ENCODE data around the gene GATAD1.
"Not testable (repeated sequence)": the region's sequence is repeated elsewhere in the genome, so short reads cannot be mapped to it uniquely, and the experiment has no call there.

GATAD1 gene

DNA sequence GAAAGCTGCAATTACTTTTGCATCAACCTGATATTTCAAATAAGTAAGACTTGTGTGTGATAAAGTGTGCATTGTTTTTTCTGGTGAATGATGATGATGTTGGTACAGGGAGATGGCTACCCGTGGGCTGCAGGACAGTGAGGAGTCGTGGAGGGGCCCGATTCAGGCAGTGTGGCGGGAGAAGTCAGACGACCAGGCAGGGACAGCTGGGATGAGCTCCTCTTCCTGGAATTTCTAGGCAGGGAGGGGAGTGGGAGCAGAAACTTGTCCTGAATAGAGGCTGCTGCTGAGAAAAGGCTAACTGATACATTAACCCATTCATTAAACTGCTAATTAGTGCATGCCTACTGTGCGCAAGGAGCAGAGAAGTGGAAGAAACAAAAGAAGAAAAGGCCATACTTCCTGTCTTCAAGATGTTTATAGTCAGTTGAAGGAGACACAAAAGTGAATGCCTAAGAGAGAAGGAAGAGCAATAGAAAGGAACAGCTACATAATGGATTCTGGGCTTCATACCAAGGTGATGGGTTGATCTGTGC is 9.3 kb upstream of the GATAD1 start:
- DNase-seq, result no peak

- DNase-seq, result not testable (repeated sequence)
These were observed 4.6 kb upstream of the GATAD1 start for GRCh38 chr7:92442720-92443119.

DNA sequence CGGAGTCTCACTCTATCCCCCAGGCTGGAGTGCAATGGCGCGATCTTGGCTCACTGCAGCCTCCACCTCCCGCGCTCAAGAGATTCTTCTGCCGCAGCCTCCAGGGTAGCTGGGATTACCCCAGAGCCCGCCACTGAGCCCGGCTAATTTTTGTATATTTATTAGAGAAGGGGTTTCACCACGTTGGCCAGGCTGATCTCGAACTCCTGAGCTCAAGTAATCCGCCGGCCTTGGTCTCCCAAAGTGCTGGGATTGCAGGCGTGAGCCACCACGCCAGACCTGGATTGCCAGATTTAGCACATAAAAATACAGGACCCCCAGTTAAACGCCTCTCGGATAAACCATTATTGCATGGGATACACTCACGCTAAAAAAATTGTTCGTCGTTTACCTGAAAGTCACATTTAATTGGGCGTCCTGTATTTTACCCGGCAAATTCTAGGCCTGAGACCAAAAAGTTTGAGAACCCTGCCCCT is 375 bp upstream of the GATAD1 start:
- no peak for DNase-seq

GRCh38 chr7:92448205-92448747 is 994 bp downstream of the GATAD1 start:
- DNase-seq, result peak; percentile 57

GRCh38 chr7:92451645-92452044 is 4.4 kb downstream of the GATAD1 start:
- DNase-seq, result no peak

- DNase-seq, result no peak
These were observed 9.0 kb downstream of the GATAD1 start for GRCh38 chr7:92456236-92456635.

GRCh38 chr7:92460109-92460508 is 12.8 kb downstream of the GATAD1 start:
- no peak for DNase-seq

DNA sequence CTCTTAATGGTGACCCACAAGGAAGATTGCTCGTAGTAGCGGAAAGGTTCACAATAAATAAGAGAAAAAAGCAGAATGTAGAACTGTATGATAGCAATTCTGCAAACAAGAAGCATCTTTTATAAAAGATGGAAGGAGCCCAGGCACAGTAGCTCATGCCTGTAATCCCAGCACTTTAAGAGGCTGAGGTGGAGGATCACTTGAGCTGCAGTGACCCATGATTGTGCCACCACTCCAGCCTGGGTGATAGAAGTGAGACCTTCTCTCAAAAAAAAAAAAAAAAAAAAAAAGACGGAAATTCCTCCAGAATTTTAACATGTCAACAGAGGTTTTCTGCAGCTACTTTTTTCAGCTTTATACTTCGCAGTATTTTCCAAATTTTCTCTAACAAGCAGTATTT is 13.2 kb downstream of the GATAD1 start:
- no peak for DNase-seq

DNA sequence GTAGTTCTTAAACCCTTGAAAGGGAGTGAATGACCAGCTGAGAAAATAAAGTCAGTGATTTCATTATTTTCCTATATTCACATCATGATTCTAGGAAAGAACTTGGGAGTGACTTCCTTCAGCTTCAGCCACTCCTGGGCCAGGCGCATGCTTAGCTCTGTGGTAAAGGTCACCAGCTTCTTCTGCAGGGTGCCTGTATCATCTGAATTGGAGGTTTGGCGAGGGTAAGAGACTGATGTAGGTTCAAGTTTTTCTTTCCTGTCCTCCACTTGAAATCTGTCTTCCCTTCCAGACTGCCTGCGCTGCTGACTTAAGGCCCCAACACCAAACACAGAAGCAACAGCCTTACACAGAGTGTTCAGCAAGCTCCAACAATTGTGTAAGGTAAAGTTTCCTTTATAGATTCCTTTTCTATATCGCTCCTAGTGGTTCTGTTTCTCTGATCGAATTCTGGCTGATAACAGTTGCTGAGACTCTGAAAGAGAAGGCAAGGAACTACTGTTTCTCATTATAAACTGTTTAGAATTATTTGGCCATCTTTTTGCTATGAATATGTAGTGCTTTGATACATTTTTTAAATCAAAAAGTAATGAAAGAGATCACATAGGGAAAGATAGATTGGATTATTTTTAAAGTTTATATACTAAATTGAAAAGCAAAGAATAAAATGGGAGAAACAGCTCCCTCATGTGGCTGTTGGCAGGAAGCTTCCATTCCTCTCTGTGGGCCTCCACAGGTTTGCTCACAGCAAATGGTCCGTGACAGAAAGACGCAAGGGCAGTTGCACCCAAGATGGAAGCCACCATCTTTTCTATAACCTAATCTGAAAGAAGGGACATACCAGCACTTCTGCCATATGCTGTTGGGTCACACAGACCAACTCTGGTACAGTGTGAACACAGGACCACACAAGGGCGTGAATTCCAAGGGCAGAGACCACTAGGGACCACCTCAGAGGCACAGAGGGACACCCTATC is 14.0 kb downstream of the GATAD1 start:
- DNase-seq, result no peak

DNA sequence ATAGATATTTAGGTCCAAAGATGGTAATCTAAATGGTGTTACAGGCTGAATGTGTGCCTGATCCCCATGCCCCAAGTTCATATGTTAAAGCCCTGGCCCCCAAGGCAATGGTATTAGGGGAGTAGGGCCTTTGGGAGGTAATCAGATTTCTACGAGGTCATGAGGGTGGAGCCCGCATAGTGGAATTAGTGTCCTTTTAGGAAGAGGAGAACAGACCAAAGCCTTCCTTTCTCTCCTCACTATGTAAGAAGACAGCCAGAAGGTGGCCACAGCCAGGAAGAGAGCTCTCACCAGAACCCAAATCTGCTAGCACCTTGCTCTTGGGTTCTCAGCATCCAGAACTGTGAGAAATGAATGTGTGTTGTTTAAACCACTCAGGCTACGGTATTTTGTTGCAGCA is 15.3 kb downstream of the GATAD1 start:
- DNase-seq, result no peak

- DNase-seq, result no peak
These were observed 17.2 kb downstream of the GATAD1 start for GRCh38 chr7:92464515-92464914.

- DNase-seq, result no peak
These were observed 19.4 kb downstream of the GATAD1 start for GRCh38 chr7:92466682-92467081.

- DNase-seq, result not testable (repeated sequence)
These were observed 21.3 kb downstream of the GATAD1 start for GRCh38 chr7:92468589-92468988.

- DNase-seq, result not testable (repeated sequence)
These were observed 26.7 kb downstream of the GATAD1 start for GRCh38 chr7:92473989-92474388.

- DNase-seq, result not testable (repeated sequence)
These were observed 28.0 kb downstream of the GATAD1 start for GRCh38 chr7:92475261-92475770.

DNA sequence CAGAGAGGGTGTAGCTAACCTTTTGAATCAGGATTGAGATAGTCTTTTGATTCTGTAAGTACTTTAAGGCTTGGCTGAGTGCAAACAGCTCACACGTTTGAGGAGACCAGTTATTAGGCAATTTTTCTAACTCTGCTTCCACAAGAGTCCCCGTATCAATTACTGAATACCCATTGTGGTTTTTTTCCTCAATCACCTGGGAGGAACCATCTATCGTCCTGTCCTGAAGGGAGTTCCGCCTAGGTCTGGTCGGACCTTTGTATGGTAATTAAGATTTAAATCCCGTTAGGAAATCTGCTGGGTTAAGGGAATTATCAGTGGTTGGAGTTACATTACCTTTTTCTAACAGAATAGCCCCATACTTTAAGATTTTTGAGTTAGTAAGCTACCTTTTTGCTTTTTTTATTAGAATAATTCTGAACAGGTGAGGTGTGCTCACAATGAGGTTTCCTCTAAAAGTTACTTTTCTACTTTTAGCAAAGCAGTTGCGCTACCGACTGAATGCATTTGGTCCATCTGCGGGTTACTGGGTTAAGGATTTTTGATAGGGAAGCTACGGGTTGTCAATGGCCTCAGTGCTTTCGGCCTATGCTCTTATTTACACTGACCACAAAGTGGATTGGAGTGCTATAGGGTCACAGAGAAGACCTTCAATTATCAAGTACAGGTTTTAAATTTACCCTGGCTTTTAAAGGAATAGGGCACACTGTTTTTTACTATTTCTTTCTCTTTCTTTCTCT is 28.7 kb downstream of the GATAD1 start:
- not testable (repeated sequence) for DNase-seq

- not testable (repeated sequence) for DNase-seq
These were observed 30.4 kb downstream of the GATAD1 start, which contains the start of gene ERVW-1 for GRCh38 chr7:92477681-92478080. Gene ERVW-1, minus strand, starts transcription at chr7:92477946. Its CDS starts 7,565 bp downstream, at chr7:92470381.

- DNase-seq, result no peak
These were observed 30.8 kb downstream of the GATAD1 start for GRCh38 chr7:92478095-92478494.

DNA sequence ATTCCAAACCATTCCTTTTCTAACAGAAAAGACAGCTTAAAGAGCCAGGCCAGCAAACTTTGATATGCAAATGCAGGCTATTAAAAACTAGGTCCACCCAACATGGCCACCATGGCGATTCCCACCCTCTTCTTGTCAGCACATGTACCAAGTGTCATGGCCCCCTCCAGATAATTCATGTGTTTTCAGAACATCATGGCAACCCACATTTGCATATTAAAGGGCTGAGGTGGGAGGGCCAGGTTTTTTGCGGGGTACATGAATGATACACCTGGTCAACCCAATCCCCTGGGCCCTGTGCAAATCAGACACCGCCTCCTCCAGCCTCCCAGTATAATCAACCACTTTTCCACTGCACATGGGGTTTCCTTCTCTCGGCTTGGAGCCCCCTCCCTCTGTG is 31.4 kb downstream of the GATAD1 start:
- DNase-seq, result no peak

GRCh38 chr7:92479146-92479545 is 31.9 kb downstream of the GATAD1 start:
- DNase-seq, result not testable (repeated sequence)

DNA sequence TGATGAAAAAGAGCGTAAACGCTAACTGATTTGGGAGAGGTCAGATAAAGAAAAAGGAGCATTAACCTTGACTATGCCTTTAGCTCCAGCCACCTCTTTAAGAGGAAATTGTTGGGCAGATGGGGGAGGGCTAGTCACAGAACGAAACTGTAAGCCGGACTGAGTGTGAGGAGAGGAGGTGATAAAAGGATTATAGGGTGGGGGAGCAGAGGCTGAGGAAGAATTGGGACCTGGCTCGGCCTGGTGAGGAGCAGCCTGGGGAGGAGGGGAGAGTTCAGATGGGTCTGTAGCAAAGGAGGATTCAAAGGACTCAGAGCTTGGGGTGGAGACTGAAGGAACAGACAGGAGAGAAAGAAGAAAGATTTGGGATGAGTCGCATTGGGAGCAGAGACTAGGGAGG is 36.3 kb downstream of the GATAD1 start:
- not testable (repeated sequence) for DNase-seq

- DNase-seq, result not testable (repeated sequence)
These were observed 36.9 kb downstream of the GATAD1 start for GRCh38 chr7:92484226-92484625.

All from activated CD8-positive, alpha-beta memory T cell treated with anti-CD3 and anti-CD28 coated beads, Interleukin-2, amount 50 U/mL, for 4 hours (primary cell).